NCI-H510A (cell line): ENCODE measurements around the gene GIMD1.
"Not testable (repeated sequence)": the region's sequence is repeated elsewhere in the genome, so short reads cannot be mapped to it uniquely, and the experiment has no call there.

Source experiments
- DNase-seq: peaks from one replicate; lab custom pipeline; 2025; lab: John Stamatoyannopoulos, UW

GIMD1 gene

GRCh38 chr4:106368678-106369077, at the start of gene GIMD1:
TSS of gene GIMD1 (minus strand) at chr4:106368778. CDS start at chr4:106367435, 1,343 bp downstream.
- no peak for DNase-seq

GRCh38 chr4:106414366-106414765, 45.8 kb upstream of the GIMD1 start:
- DNase-seq: no peak

GRCh38 chr4:106409901-106410889, 41.6 kb upstream of the GIMD1 start:
- DNase-seq: no peak

- DNase-seq: not testable (repeated sequence)
Measured at GRCh38 chr4:106408004-106408403, 39.4 kb upstream of the GIMD1 start.

GRCh38 chr4:106401157-106401556, 32.6 kb upstream of the GIMD1 start:
- DNase-seq: no peak

GRCh38 chr4:106398898-106399297, 30.3 kb upstream of the GIMD1 start:
- not testable (repeated sequence) for DNase-seq

- no peak for DNase-seq
Measured at GRCh38 chr4:106395582-106395981, 27.0 kb upstream of the GIMD1 start.

- DNase-seq: no peak
Measured at GRCh38 chr4:106385853-106386393, 17.3 kb upstream of the GIMD1 start.

- no peak for DNase-seq
Measured at GRCh38 chr4:106384878-106385277, 16.3 kb upstream of the GIMD1 start.

- DNase-seq: no peak
Measured at GRCh38 chr4:106380179-106380578, 11.6 kb upstream of the GIMD1 start.

GRCh38 chr4:106373026-106373425, 4.4 kb upstream of the GIMD1 start:
- no peak for DNase-seq

- no peak for DNase-seq
Measured at GRCh38 chr4:106371161-106371560, 2.6 kb upstream of the GIMD1 start.

GRCh38 chr4:106370214-106370613, 1.6 kb upstream of the GIMD1 start:
- no peak for DNase-seq

- no peak for DNase-seq
Measured at GRCh38 chr4:106369456-106370060, 980 bp upstream of the GIMD1 start.

GRCh38 chr4:106367072-106367471, 1.5 kb downstream of the GIMD1 start:
- DNase-seq: no peak

- DNase-seq: no peak
Measured at GRCh38 chr4:106366026-106366425, 2.6 kb downstream of the GIMD1 start.

GRCh38 chr4:106365613-106366012, 3.0 kb downstream of the GIMD1 start:
- no peak for DNase-seq

GRCh38 chr4:106364282-106364681, 4.3 kb downstream of the GIMD1 start:
- DNase-seq: no peak

GRCh38 chr4:106362086-106362825, 6.3 kb downstream of the GIMD1 start:
- DNase-seq: no peak

- DNase-seq: no peak
Measured at GRCh38 chr4:106358899-106359298, 9.7 kb downstream of the GIMD1 start.

- DNase-seq: no peak
Measured at GRCh38 chr4:106355193-106355592, 13.4 kb downstream of the GIMD1 start.

- DNase-seq: no peak
Measured at GRCh38 chr4:106353786-106354185, 14.8 kb downstream of the GIMD1 start.
